ENCODE data around the gene HDGFL3.

DNA sequence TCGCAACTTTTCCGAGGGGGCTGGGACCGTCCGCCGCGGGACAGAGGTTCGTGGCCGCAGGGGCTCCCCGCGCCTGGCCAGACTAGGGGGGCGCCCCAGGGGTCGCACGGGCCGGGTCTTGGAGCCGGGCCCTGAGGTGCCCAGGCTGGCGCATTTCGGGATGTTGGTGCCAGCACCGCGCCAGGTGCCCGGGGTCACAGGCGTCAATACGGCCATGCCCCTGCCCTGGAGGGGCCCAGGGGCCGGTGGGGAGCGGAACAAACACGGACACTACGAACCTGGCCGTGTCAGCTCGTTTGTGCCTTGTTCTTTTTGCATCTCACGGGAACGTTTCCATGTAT, 99.8 kb downstream of the HDGFL3 start:
- TF ChIP-seq, protein P1, sequence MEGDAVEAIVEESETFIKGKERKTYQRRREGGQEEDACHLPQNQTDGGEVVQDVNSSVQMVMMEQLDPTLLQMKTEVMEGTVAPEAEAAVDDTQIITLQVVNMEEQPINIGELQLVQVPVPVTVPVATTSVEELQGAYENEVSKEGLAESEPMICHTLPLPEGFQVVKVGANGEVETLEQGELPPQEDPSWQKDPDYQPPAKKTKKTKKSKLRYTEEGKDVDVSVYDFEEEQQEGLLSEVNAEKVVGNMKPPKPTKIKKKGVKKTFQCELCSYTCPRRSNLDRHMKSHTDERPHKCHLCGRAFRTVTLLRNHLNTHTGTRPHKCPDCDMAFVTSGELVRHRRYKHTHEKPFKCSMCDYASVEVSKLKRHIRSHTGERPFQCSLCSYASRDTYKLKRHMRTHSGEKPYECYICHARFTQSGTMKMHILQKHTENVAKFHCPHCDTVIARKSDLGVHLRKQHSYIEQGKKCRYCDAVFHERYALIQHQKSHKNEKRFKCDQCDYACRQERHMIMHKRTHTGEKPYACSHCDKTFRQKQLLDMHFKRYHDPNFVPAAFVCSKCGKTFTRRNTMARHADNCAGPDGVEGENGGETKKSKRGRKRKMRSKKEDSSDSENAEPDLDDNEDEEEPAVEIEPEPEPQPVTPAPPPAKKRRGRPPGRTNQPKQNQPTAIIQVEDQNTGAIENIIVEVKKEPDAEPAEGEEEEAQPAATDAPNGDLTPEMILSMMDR (IDR thresholded peaks at IDR 0.05; ENCODE audit: low read depth, low read length, poor library complexity, severe bottlenecking), result no peak
- TF ChIP-seq EZH2phosphoT487 (IDR thresholded peaks at IDR 0.05; ENCODE audit: borderline replicate concordance, low read length), result no peak

All from DOHH2 (cell line).